ENCODE results near the gene EHMT1. TPM values are rescaled to one million over a fixed set of nuclear protein-coding genes. Genes with fewer than 3 reads are reported as not detected.

The EHMT1 gene
- total RNA-seq, 4 donors from 2014 or later: 96.4 to 136 (median 118) TPM

DNA sequence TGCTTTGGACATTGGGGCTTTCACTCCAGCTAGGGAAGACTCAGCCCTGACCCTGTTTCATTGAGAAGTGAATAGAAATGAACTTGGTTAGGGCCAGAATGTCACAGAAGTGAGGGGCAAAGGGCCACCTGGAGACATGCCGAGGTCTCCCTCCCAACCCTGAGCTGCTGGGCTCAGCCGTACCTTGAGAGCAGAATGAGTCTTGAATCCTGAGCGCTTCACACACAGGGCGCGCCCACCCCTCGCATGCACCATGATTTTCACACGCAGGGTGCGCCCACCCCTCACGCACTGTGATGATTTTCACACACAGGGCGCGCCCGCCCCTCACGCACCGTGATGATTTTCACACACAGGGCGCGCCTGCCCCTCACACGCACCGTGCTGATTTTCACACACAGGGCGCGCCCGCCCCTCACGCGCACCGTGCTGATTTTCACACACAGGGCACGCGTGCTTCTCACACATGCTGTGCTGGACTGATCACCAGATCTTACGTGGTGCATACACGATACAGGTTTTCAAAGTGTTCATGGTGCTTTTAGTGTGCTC, 99.0 kb downstream of the EHMT1 start:
- Histone ChIP-seq H3K4me3 (no peak overlapping the region), H3K27ac (no peak overlapping the region), H3K27me3 (no peaks in the 10 kb centered on the region), H3K36me3 (peaks cover 0 to 74% (median 0%) of the 10 kb centered on the region in 3 donors), H3K4me1 (peaks cover 0 to 6% (median 1%) of the 10 kb centered on the region in 4 donors), H3K9me3 (peaks cover 0 to 6% (median 0%) of the 10 kb centered on the region in 4 donors)
- no peak for TF ChIP-seq POLR2A (IDR thresholded peaks at IDR 0.05)
- TF ChIP-seq, protein P1, sequence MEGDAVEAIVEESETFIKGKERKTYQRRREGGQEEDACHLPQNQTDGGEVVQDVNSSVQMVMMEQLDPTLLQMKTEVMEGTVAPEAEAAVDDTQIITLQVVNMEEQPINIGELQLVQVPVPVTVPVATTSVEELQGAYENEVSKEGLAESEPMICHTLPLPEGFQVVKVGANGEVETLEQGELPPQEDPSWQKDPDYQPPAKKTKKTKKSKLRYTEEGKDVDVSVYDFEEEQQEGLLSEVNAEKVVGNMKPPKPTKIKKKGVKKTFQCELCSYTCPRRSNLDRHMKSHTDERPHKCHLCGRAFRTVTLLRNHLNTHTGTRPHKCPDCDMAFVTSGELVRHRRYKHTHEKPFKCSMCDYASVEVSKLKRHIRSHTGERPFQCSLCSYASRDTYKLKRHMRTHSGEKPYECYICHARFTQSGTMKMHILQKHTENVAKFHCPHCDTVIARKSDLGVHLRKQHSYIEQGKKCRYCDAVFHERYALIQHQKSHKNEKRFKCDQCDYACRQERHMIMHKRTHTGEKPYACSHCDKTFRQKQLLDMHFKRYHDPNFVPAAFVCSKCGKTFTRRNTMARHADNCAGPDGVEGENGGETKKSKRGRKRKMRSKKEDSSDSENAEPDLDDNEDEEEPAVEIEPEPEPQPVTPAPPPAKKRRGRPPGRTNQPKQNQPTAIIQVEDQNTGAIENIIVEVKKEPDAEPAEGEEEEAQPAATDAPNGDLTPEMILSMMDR (IDR thresholded peaks at IDR 0.05): no peak
- TF ChIP-seq EP300 (IDR thresholded peaks at IDR 0.05): no peak
- 94 to 97% methylated on average over 28 of the region's 28 CpGs for WGBS, 2 donors
- no peak for DNase-seq (ENCODE audit: low spot score in 2 of 2)

DNA sequence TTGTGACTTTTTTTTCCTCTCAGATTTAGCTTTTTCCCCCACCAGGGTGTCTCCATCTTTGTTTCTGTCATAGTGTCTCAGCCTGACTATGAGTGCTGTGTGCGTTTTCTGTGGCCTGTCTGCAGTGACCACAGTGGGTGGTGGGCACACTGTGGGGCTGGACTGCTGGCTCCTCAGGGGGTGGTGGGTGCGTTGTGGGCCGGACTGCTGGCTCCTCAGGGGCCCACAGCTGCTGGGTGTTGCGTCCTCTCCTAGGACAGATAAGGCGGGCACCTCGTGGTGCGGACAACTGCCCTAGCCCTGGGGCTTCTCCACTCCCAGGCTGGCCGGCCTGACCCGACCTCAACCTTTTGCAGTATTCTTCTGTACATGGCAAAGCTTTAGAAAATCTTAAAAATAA, 100.4 kb downstream of the EHMT1 start:
- Histone ChIP-seq H3K9me3 (peaks cover 0 to 6% (median 0%) of the 10 kb centered on the region in 4 donors), H3K36me3 (peaks cover 0 to 61% (median 2%) of the 10 kb centered on the region in 3 donors), H3K27ac (no peak overlapping the region), H3K27me3 (no peaks in the 10 kb centered on the region), H3K4me1 (peaks cover 0 to 14% (median 4%) of the 10 kb centered on the region in 4 donors), H3K4me3 (no peak overlapping the region)
- no peak for DNase-seq (ENCODE audit: low spot score in 2 of 2)
- TF ChIP-seq EP300 (IDR thresholded peaks at IDR 0.05): no peak
- TF ChIP-seq POLR2A (IDR thresholded peaks at IDR 0.05): no peak
- 74 to 77% methylated on average over 9 of the region's 9 CpGs for WGBS, 2 donors

DNA sequence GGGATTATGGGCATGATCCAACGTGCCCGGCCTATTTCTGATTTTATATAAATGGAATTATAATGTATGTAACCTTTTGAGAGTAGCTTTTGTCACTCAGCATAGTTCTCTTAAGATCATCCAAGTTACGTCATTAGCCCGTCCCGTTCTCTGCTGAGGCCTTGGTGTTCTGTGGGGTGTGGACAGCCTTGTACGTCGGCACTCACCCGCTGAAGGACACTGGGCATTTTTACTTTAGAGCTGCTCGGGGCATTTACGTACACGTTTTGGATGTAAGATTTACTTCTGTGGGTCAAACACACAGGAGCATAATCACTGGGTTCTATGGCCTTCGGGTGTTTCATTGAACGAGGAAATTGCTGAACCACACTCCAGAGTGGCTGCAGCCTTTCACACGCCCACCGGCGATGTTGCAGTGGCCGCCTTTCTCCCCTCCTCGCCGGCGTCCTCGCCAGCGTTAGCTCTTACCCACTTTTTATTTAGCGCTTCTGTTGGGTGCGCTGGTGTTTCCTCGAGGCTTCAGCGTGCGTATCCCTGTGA, 101.8 kb downstream of the EHMT1 start:
- 85 to 86% methylated on average over 27 of the region's 27 CpGs for WGBS, 2 donors
- no peak for DNase-seq (ENCODE audit: low spot score in 2 of 2)
- Histone ChIP-seq H3K9me3 (peaks cover 0 to 6% (median 0%) of the 10 kb centered on the region in 4 donors), H3K27me3 (no peaks in the 10 kb centered on the region), H3K4me3 (no peak overlapping the region), H3K27ac (no peak overlapping the region), H3K36me3 (peaks cover 0 to 54% (median 7%) of the 10 kb centered on the region in 3 donors), H3K4me1 (peaks cover 0 to 20% (median 5%) of the 10 kb centered on the region in 4 donors)
- TF ChIP-seq, protein P1 (IDR thresholded peaks at IDR 0.05): no peak
- TF ChIP-seq POLR2A (IDR thresholded peaks at IDR 0.05) (no peak), EP300 (IDR thresholded peaks at IDR 0.05) (no peak)

DNA sequence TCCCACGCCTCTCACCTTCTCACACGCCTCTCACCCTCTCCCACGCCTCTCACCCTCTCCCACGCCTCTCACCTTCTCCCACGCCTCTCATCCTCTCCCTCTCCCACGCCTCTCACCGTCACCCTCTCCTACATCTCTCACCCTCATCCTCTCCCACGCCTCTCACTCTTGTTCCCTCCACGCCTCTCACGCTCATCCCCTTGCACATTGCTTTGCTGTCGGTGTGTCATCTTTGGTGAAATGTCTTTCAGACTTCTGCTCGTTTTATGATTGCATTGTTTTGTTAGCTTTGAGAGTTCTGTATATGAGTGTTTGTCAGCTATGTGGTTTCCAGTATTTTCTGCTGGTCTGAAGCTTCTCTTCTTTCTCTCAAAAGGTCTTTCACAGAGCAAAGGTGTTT, 102.7 kb downstream of the EHMT1 start:
- H3K27me3 ChIP-seq: no peaks in the 10 kb centered on the region
- peak overlapping the region in 1 of 4 donors; percentile 10 for H3K27ac ChIP-seq
- H3K36me3 ChIP-seq: peaks cover 0 to 60% (median 7%) of the 10 kb centered on the region in 3 donors
- no peak for DNase-seq (ENCODE audit: low spot score in 2 of 2)
- H3K9me3 ChIP-seq: peaks cover 0 to 6% (median 0%) of the 10 kb centered on the region in 4 donors
- TF ChIP-seq, protein P1 (IDR thresholded peaks at IDR 0.05): no peak
- no peak for TF ChIP-seq EP300 (IDR thresholded peaks at IDR 0.05)
- no peak for TF ChIP-seq POLR2A (IDR thresholded peaks at IDR 0.05)
- H3K4me1 ChIP-seq: peaks cover 0 to 20% (median 5%) of the 10 kb centered on the region in 4 donors
- 73 to 80% methylated on average over 12 of the region's 12 CpGs for WGBS, 2 donors
- no peak overlapping the region for H3K4me3 ChIP-seq

DNA sequence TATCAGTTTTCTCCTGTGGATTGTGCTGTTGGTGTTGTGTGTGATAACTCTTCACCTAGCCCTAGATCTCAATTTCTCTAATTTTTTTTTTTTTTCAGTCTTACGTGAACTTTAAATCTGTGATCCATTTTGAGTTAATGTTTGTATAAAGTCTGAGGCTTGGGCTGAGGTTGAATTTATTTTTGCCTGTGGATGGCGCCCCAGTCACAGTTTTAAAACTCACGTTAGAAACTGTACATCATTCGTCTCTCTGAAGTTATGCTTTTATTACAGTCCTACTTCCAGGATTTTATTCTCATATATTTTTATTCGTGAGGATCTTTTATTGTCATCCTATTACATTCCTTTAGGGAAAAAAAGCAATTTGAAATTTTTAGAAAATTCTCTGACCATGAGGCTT, 103.1 kb downstream of the EHMT1 start:
- Histone ChIP-seq H3K9me3 (peaks cover 0 to 9% (median 0%) of the 10 kb centered on the region in 4 donors), H3K36me3 (peaks cover 0 to 60% (median 7%) of the 10 kb centered on the region in 3 donors), H3K4me1 (peaks cover 0 to 20% (median 5%) of the 10 kb centered on the region in 4 donors), H3K27me3 (no peaks in the 10 kb centered on the region), H3K4me3 (no peak overlapping the region), H3K27ac (no peak overlapping the region)
- no peak for DNase-seq (ENCODE audit: low spot score in 2 of 2)
- TF ChIP-seq, protein P1 (IDR thresholded peaks at IDR 0.05): no peak
- no peak for TF ChIP-seq POLR2A (IDR thresholded peaks at IDR 0.05)
- no peak for TF ChIP-seq EP300 (IDR thresholded peaks at IDR 0.05)
- 68 to 74% methylated on average over 5 of the region's 5 CpGs for WGBS, 2 donors
